ENCODE data around the gene SPATA17.

DNA sequence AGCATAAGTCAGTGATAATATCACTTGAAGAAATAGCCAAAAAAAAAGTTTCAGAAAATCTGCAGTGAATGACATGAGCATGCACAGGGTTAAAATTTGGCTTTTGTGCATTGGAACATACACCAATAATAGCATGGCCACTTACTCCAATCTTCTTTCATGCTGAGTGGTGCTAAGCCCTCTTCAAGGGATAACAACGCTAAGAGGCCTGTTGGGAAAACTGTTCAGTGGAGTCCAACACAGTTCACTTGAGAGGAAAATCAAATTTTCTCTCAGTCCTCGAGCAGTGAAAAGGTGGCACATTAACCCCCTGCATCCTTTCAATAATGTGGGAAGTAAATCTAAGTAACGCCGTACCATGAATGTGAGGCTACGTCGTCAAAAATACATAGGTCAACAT, 264.7 kb downstream of the SPATA17 start:
- TF ChIP-seq, protein P1, sequence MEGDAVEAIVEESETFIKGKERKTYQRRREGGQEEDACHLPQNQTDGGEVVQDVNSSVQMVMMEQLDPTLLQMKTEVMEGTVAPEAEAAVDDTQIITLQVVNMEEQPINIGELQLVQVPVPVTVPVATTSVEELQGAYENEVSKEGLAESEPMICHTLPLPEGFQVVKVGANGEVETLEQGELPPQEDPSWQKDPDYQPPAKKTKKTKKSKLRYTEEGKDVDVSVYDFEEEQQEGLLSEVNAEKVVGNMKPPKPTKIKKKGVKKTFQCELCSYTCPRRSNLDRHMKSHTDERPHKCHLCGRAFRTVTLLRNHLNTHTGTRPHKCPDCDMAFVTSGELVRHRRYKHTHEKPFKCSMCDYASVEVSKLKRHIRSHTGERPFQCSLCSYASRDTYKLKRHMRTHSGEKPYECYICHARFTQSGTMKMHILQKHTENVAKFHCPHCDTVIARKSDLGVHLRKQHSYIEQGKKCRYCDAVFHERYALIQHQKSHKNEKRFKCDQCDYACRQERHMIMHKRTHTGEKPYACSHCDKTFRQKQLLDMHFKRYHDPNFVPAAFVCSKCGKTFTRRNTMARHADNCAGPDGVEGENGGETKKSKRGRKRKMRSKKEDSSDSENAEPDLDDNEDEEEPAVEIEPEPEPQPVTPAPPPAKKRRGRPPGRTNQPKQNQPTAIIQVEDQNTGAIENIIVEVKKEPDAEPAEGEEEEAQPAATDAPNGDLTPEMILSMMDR (IDR thresholded peaks at IDR 0.05) = no peak
- no peak for TF ChIP-seq POLR2A (IDR thresholded peaks at IDR 0.05; ENCODE audit: low read depth)
